Umbilical cord (tissue), 2 donors: ENCODE results near the gene FAM9C. TPM values are rescaled to one million over a fixed set of nuclear protein-coding genes. Genes with fewer than 3 reads are reported as not detected.
A peak's percentile ranks its signal among the peaks of the same experiment; 100 is the strongest.

Experiments
- DNase-seq: peaks from one replicate; pipeline ENCODE4 v3.0.0-alpha.2; 2015; ENCODE audit warnings: low spot score
- total RNA-seq: library from RNA; depleted of rRNA; stranded (reverse); fragments of >200 nt; gene quantifications from one replicate; pipeline ENCODE4 v1.2.3, GENCODE V29; 2014; ENCODE audit warnings: low replicate concordance; ENCODE audit not compliant: insufficient read depth

The FAM9C gene
- total RNA-seq, 1 donor from 2014 or later = 3.9 TPM

DNA sequence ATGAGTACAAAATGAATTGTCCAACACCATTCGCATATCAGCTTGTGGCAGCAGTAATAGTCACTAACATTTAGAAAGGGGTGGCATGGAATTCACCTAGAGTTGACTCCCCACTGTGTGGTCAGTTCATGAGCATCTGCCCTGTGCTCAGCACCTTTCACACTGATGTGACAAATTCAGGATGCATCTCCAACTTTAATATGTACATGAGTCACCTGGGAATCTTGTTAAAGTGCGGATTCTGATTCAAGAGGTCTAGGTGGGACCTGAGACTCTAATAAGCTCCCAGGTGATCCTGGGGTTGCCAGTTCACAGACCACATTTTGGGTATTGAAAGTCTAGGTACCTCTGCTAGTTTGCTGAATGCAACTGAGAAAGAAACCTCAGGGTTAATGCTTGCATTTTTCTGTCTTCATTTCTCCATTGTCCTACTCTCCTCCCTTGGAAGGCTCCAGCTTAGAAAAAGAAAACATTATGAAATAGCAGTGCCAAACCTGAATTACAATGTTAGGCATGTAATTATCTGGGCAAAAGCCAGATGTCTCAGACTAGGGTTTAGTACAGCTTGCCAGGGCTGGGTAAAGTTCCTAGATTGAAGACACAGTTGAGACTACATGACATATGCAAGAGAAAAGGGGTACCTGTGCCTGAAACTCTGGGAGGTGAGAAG, 36.8 kb downstream of the FAM9C start:
- no peak for DNase-seq

DNA sequence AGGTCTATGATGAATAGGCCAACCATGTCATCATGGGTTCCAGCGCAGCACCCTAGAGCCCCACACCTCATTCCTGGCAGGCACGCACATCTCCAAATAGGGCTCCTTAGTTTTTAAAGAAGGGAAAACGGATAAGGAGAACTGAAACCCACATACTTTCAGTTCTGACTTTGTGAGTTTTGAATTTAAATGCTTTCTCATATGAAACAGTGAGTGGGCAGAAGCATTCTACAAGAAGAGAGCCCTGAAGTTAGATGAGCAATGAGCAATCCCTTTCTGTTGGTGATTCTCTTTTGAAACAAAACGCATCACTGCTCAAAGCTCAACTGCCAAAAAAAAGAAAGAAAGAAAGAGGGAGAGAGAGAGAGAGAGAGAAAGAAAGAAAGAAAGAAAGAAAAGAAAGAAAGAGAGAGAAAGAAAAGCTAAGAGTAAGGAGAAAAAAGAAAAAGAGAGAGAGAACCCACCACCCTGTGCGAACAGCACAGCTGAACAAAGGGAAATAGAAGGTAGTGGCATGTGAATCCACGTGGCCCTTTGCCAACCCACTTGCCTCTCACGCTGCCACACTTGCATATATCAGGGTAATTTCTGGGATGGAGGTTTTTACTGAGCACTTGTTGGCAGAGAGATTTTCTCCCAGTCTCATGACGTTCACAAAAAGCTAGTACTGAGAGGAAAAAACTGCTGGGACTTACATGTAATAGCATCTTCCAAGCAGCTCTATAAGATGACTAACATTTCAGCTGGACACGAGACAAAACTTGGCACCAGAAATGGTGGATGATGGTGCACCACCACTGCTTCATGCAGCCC, 38.6 kb downstream of the FAM9C start:
- no peak for DNase-seq

DNA sequence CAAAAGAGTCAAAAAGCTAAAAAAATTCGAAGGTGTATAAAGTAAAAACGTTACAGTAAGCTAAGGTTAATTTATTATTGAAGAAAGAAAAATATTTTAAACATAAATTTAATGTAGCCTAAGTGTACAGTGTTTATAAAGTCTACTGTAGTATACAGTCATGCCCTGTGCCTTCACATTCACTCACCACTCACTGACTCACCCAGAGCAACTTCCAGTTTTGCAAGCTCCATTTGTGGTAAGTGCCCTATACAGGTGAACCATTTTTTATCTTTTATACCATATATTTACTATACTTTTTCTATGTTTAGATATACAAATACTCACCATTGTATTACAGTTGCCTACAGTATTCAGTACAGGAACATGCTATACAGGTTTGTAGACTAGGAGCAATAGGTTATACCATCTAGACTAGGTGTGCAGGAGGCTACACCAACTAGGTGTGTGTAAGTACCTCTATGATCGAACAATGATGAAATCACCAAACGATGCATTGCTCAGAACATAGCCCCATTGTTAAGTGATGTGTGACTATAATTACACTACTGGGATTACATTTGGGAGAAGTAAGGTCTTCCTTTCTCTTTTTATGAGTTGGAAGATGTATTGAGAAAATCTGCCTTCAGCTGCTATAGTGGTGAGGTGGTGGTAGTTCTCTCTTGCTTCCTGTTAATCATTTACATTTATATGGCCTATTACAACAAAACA, 42.3 kb downstream of the FAM9C start:
- no peak for DNase-seq

DNA sequence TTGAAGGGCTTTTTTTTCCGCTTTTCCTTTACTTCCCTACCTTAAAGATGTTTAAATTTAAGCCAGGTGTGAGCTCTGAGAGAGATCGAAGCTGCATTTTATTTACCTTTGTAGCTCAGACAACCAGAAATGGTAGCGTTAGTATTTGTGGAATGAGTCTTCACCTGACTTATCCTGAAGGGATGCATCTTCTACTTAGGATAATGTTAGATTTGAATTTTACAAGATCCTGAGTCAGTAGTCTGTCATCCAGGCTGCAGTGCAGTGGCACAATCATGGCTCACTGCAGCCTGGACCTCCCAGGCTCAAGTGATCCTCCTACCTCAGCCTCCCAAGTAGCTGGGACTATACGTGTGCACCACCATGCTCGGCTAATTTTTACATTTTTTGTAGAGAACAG, 43.3 kb downstream of the FAM9C start:
- no peak for DNase-seq

DNA sequence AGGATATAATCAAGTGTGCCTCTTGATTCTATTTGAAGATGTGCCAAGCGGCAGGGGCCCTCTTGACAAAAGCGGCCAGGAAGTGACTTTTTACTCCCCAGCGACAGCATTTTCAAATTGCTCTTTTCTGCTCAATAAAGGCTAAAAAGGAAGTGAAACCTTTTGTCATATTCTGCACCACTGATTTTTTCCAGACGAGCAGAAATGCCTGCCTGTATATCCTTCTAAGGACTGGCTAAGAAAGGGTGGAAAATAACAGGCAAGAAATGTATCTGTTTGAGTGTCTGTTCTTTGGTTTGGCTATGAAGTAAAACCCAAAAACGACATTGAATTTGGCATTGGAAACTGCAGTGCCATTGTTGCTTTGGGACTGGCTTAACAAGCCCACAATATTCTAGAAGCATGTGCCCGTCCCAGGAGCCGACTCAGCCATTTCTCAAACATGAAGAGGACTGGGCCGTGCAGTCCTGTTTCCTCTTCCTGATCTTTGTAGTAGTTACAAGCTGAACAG, 44.1 kb downstream of the FAM9C start:
- peak; percentile 43 for DNase-seq

DNA sequence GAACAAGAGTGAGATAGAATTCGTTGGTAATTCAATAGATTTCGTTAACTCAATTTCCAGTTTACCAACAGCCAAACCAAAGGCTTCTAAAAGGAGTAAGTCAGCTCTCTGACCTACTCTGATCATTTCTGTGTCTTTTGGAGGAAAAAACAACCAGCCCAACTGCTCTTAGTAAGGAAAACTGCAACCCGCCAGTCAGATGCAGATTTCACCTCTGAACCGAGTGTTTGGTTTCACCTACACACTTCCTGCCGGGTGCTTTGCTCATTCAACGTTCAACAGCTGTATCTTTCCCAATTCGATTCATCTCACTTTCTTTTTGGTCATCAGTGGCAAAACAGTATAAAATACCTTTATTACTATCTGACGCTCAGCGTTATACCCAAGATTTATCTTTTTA, 45.0 kb downstream of the FAM9C start:
- DNase-seq = no peak

DNA sequence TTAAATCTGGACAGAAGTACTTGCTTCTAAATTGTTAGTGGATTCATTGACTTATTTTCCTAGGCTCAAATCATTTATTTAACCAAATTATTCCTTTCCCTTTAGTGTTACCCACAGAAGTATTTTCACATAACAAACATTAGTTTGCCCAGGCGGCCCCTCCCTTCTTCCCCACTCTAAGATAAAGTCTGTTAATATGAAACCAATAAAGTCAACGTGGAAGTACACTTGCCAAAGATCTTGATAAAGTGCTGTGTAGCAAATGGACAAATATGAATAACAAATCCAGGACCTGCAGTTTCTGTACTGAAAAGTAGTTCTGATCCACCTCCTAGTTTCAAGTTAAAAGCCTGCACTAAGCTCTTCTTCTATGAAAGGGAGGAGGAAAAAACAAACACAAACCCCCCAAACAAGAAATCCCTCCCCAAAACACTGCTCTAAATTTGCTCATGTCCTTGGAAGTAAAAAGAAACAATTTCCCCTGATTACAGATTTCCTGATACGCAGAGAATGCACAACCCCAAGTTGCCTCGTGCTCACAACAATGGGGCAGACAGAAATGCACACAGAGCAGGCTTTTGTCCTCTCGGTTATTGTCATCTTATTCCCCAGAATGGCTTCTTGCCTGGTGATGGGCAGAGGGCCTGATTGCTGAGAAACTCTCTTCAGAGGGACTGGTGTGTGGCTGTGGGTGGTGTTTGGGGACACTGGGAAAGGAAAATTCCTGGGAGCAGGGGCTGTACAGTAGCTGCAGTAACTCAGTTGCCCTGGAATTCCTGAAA, 46.3 kb downstream of the FAM9C start:
- no peak for DNase-seq

DNA sequence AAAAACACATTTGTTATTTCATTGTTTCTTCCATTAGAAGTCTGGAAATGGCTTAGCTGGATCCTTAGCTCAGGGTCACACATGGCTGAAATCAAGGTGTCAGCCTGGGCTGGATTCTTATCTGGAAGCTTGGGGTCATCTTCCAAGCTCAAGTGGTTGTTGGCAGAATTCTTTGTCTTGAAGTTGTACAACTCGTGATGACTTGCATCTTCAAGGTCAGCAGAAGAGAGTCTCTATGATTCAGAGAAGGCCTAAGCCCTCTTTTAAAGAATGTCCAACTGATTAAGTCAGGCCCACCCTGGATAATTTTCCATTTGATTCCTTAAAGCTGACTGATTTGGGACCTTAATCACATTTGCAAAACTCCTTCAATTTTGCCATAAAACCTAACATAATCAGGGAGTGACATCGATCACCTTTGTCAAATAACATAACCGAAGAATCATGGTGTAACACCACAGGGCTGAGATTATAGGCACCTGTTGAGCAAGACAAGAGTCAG, 47.4 kb downstream of the FAM9C start:
- DNase-seq = no peak

DNA sequence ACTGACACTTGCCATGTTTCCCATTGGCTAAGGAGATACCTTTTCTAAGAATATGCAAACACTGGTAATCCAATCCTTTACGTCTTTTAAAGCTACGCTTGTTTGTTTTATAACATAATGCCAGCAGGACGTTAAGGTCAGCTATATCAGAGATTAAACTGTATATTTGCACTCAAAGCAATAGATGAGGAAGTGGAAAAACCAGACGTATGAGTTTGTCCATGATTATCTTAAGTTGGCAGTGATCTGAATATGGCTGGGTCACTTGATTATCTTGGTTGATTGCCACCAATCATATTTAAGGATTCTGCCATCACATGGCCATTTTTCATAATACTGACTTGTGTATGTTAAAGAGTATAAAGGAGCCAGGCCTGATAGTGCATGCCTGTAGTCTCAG, 50.1 kb downstream of the FAM9C start:
- no peak for DNase-seq

DNA sequence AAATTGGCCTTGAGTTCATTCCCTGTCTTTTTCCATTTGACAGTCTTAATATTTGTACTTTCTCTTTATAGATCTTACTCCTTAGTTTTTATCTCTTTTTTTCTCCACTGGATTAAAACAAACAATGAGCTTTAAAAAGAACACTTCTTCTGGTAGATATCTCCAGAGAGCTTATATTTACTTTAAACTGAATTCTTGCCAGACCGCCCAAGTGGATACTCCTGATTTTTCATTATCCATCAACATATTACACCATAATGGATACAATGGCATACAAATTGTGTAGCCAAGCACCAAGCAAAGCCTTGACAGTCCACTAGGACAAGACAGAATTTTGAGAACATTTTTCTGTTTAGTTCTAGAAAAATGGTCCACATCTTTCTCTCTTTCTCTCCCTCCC, 50.6 kb downstream of the FAM9C start:
- DNase-seq = no peak

DNA sequence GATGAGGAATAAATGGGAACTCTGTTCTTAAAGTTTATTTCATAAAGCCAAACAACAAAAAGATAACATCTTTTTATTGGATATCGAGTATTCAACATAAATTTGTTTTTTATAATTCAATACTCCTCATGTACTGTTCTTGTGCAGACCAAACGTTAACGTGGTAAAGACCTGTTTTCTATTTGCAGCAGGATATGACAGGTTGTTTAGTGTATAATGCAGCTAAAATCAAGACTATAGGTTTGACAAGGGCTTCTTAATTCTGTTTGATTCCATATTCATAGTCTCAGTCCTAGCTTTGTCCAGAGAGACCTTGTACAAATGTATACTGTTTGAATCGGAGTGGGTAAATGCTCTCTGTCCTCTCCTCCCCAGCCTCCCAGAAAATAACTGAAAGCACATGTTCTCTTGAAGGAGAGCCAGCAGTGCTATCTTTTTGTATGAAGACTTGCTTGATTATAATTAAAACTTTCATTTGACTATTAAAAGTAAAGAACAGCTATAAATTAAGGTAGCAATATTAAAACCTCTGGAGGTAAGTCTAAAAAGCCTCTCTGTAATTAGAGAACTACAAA, 51.8 kb downstream of the FAM9C start:
- no peak for DNase-seq

DNA sequence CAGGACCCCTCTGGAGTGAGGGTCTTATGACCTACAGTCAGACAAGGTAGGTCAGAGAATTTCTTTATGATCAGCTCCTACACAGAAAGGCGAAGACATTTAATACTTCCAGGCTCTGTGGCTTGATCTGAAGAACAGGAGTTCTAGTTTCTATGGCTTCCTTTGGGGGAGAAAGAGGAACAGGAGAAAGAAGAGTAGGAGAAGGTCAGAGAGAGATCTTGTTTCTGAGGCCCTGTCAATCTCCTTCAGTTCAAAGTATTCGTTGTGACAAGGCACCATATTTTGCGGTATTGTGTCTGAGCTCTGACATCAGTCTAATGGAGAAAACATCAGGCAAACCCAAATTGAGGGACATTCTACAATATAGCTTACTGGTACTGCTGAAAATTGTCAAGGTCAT, 52.8 kb downstream of the FAM9C start:
- DNase-seq = no peak

DNA sequence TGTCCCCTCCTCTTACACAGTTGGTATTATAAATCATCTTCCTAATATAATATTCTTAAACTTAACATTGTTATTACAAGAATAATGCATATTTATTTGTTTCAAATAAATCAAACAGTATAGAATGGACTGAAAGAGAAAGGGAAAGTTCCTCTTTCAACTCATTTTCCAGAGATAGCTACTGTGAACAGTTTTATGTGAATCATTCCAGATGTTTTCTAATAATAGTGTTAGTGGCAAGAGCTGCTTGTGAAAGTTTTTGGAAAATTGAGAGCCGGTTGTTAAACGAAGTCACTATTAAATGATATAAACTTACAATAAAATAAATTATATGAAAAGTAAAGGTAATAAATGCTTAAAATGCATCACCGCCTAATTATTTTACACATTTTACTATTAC, 55.0 kb downstream of the FAM9C start:
- DNase-seq = no peak

DNA sequence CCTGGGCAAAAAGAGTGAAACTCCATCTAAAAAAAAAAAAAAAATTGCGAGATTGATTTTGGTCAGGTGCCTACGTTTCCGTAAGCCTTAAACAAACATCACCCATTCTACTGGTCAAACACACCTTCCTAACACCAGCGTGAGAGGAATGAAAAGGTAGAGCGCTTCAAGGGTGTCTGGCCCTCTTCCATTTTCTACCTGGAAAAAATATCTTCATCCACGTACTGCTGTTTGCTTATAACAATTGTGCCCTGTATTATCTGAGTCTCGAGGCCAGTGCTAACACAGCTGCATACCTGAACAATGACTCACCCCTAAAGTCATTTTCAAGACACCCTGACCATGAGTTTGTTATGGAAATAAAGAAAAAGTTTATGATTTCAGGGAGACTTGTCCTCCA, 55.6 kb downstream of the FAM9C start:
- DNase-seq = no peak

DNA sequence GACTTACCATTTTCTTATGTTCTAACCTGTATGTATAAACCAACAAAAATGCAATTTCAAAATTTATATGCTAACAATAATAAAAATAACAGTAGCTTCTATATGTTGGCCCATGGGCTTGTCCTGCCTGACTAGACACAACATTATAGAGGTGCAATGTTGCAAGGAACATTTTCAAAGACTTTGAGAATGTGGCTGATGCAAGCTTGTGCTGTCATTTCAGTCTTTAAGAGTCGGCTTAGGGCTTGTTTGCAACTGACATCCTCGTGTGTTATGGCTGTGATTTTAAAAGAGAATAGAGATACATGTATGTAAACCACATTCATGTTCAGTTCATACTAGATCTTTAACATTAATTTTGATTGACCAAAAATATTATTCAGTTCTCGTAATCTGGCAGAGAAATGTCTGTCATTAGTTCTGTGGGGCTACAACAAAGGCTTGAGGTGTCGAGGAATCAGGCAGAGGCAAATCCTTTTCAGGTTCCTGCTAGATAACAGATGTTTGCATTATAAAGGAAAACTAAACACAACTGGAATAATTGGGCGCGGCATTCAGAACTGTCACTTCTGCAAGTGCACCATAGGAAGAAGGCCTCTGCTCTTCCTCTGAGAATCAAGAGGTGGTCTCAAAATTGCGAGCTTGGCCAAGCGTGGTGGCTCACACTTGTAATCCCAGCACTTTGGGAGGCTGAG, 56.4 kb downstream of the FAM9C start:
- no peak for DNase-seq

DNA sequence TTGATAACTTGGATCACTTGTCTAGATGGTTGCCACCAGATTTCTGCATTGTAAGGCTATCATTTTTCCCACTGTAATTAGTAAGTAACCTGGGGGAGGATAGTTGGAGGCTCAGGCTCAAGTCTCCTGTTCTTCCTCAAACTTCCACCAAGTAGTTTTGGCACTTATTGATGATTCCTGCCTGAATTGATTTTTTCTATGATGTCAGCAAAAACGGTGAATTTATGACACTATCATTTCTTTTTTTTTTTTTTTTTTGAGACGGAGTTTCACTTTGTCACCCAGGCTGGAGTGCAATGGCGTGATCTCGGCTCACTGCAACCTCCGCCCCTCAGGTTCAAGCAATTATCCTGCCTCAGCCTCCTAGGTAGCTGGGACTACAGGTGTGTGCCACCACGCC, 57.1 kb downstream of the FAM9C start:
- no peak for DNase-seq

DNA sequence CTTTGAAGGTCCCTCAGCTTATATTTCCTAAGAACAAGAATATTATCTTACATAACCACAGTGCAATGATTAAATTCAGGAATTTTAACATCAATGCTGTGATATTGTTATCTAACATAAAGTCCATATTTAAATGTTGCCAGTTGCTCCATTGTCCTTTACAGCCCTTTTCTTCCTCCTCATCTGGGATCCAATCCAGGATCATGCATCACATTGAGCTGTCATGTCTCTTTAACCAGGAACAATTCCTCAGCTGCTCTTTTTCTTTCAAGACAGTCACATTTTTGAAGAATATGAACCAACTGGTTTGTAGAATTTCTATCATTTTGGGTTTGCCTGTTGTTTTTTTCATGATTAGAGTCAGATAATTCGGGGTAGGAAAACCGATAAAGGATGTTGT, 57.5 kb downstream of the FAM9C start:
- no peak for DNase-seq

DNA sequence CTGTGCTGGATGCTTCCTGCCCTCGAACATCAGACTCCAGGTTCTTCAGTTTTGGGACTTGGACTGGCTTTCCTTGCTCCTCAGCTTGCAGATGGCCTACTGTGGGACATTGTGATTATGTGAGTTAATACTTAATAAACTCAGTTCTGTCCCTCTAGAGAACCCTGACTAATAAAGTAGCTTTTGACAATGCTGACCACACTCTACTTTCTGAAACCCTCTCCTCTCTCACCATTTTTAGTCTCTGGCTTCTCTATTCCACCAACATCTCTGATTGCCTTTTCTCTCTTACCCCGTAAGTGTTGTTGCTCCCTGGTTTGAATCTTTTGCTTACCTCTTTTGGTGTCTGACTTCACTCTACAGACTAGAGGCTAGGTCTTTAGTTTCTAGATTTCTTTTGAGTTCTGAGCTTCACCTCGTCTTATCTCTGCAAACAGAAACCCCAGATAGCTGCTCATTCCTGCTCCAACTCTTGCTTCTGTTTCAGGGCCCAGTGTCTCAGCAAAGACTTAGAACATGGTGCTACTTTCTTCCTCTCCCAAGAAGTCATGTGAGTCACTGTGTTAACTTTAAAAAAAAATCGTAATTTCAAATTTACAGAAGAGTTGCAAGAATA, 58.1 kb downstream of the FAM9C start:
- DNase-seq = no peak
